Measurements from ENCODE around the gene TP53.
A peak's percentile ranks its signal among the peaks of the same experiment; 100 is the strongest.

Gene TP53

GRCh38 chr17:7687072-7687907, at the start of gene TP53:
Gene TP53, minus strand, starts transcription at chr17:7687490. Its CDS starts 10,896 bp downstream, at chr17:7676594.
- DNase-seq: peak; percentile 92

GRCh38 chr17:7732981-7733539, 45.8 kb upstream of the TP53 start:
- no peak for DNase-seq

GRCh38 chr17:7729816-7730215, 42.5 kb upstream of the TP53 start:
- DNase-seq: no peak

- DNase-seq: no peak
Observed at GRCh38 chr17:7727886-7728285, 40.6 kb upstream of the TP53 start.

GRCh38 chr17:7721612-7722011, 34.3 kb upstream of the TP53 start:
- DNase-seq: no peak

GRCh38 chr17:7720125-7720524, 32.8 kb upstream of the TP53 start:
- DNase-seq: no peak

GRCh38 chr17:7719661-7720060, 32.4 kb upstream of the TP53 start:
- no peak for DNase-seq

- no peak for DNase-seq
Observed at GRCh38 chr17:7717756-7718350, 30.6 kb upstream of the TP53 start.

GRCh38 chr17:7716901-7717755, 29.8 kb upstream of the TP53 start, which contains the start of gene DNAH2:
Gene DNAH2, plus strand, starts transcription at chr17:7717744. Its CDS starts 1,991 bp downstream, at chr17:7719735.
- DNase-seq: peak; percentile 51

- DNase-seq: no peak
Observed at GRCh38 chr17:7715936-7716886, 28.9 kb upstream of the TP53 start.

- no peak for DNase-seq
Observed at GRCh38 chr17:7714721-7715594, 27.7 kb upstream of the TP53 start.

- no peak for DNase-seq
Observed at GRCh38 chr17:7713782-7714181, 26.5 kb upstream of the TP53 start.

- DNase-seq: no peak
Observed at GRCh38 chr17:7712111-7712771, 25.0 kb upstream of the TP53 start.

GRCh38 chr17:7711051-7711755, 23.9 kb upstream of the TP53 start:
- no peak for DNase-seq

GRCh38 chr17:7710301-7710700, 23.0 kb upstream of the TP53 start:
- DNase-seq: no peak

- no peak for DNase-seq
Observed at GRCh38 chr17:7709031-7709430, 21.7 kb upstream of the TP53 start.

GRCh38 chr17:7707858-7708750, 20.8 kb upstream of the TP53 start:
- no peak for DNase-seq

GRCh38 chr17:7707446-7707845, 20.2 kb upstream of the TP53 start:
- DNase-seq: no peak
